A549 (cell line): ENCODE data around the gene SCN5A. TPM values are rescaled to one million over a fixed set of nuclear protein-coding genes. Genes with fewer than 3 reads are reported as not detected.

Experiments
- ATAC-seq, 2 experiments: fragments of 200-7000 bp in 1 of 2; fragments of >200 bp in 1 of 2; cut with Nextera tagmentation in 1 of 2; cut with Tn5 transposase in 1 of 2; 3 replicates each; pipeline versions ENCODE4 v1.8.0 to v1.9.1; 2018 to 2020; ENCODE audit warnings: mild to moderate bottlenecking in 1 of 2, moderate library complexity in 1 of 2
- CTCF ChIA-PET: fragments of 300-600 bp; sonication (Branson Sonifier 250); formaldehyde crosslinking; extraction: SDS; loops from one replicate; lab custom pipeline; 2021; ENCODE audit warnings: antibody characterized with exemption, inconsistent platforms; lab: Yijun Ruan, JAX
- POLR2A ChIA-PET: fragments of 350-600 bp; formaldehyde crosslinking; extraction: SDS; loops from one replicate; lab custom pipeline; 2021; ENCODE audit warnings: antibody characterized with exemption, inconsistent platforms; lab: Yijun Ruan, JAX
- DNase-seq, 2 experiments: peaks; one replicate each; pipeline versions ENCODE4 v3.0.0 to v3.0.0-alpha.2; 2011 to 2016; ENCODE audit warnings: low read depth in 1 of 2, low spot score in 1 of 2
- FAIRE-seq: peaks from 2 replicates; lab custom pipeline; 2011; peaks lifted over from hg19 to GRCh38; lab: Jason Lieb, UNC
- H3K27ac ChIP-seq, 2 experiments: fragments of >200 bp; sonication (Bioruptor Twin); formaldehyde crosslinking; 3 replicates each; pipeline ENCODE4 v1.5.1; 2016 to 2017
- H3K4me1 ChIP-seq: fragments of >200 bp; sonication (Bioruptor Twin); formaldehyde crosslinking; 3 replicates; pipeline ENCODE4 v1.6.1; 2016
- H3K4me2 ChIP-seq: fragments of >200 bp; sonication (Bioruptor Twin); formaldehyde crosslinking; 3 replicates; pipeline ENCODE4 v1.6.1; 2016
- H3K4me3 ChIP-seq: fragments of >200 bp; sonication (Bioruptor Twin); formaldehyde crosslinking; 3 replicates; pipeline ENCODE4 v1.5.1; 2016
- H3K9me3 ChIP-seq: fragments of >200 bp; sonication (Bioruptor Twin); formaldehyde crosslinking; 3 replicates; pipeline ENCODE4 v1.6.1; 2016
- ATOH8 ChIP-seq: fragments of 250-450 bp; sonication (Bioruptor Pico); IDR thresholded peaks from 2 replicates; pipeline ENCODE4 v1.5.0; 2020; ENCODE audit warnings: low read depth, mild to moderate bottlenecking, moderate library complexity
- BCL3 ChIP-seq: fragments of >200 bp; sonication (Bioruptor Twin); formaldehyde crosslinking; IDR thresholded peaks from 3 replicates; pipeline ENCODE4 v1.6.1; 2016
- CBX8 ChIP-seq: fragments of 200-600 bp; sonication (generic); IDR thresholded peaks from 2 replicates; pipeline ENCODE4 v1.6.1; 2016
- CEBPB ChIP-seq, 2 experiments: fragments of >200 bp in 1 of 2; sonication (Bioruptor Twin) in 1 of 2; formaldehyde crosslinking in 1 of 2; IDR thresholded peaks; 2 replicates each; pipeline ENCODE4 v1.6.1; 2012 to 2016
- CHD2 ChIP-seq: fragments of 150-350 bp; IDR thresholded peaks from 2 replicates; pipeline ENCODE4 v1.6.1; 2014; ENCODE audit warnings: low read length; ENCODE audit not compliant: partially characterized antibody
- CHD4 ChIP-seq: fragments of 200-600 bp; sonication (generic); IDR thresholded peaks from 2 replicates; pipeline ENCODE4 v1.6.1; 2016; ENCODE audit warnings: antibody characterized with exemption, mild to moderate bottlenecking, borderline replicate concordance
- E2F6 ChIP-seq: IDR thresholded peaks from 2 replicates; pipeline ENCODE4 v1.6.1; 2012; ENCODE audit warnings: low read depth, borderline replicate concordance
- EHMT2 ChIP-seq: fragments of 200-600 bp; sonication (generic); IDR thresholded peaks from 2 replicates; pipeline ENCODE4 v1.6.1; 2016; ENCODE audit warnings: antibody characterized with exemption, low read depth, mild to moderate bottlenecking, moderate library complexity
- ELK1 ChIP-seq: fragments of 150-350 bp; IDR thresholded peaks from 2 replicates; pipeline ENCODE4 v1.6.1; 2014; ENCODE audit warnings: low read depth, mild to moderate bottlenecking, low read length
- FOSB ChIP-seq: fragments of 250-450 bp; sonication (Bioruptor Pico); IDR thresholded peaks from 2 replicates; pipeline ENCODE4 v1.5.0; 2020; ENCODE audit warnings: mild to moderate bottlenecking, moderate library complexity
- FOSL2 ChIP-seq, 2 experiments: fragments of 450-650 bp in 1 of 2; fragments of >200 bp in 1 of 2; sonication (Bioruptor Twin) in 1 of 2; formaldehyde crosslinking; IDR thresholded peaks; 2 replicates each; pipeline versions ENCODE4 v1.5.0 to v1.6.1; 2016 to 2020; ENCODE audit warnings: mild to moderate bottlenecking in 1 of 2, moderate library complexity in 1 of 2
- FOXS1 ChIP-seq: fragments of 250-450 bp; sonication (Bioruptor Pico); IDR thresholded peaks from 2 replicates; pipeline ENCODE4 v1.5.0; 2020; ENCODE audit warnings: mild to moderate bottlenecking, moderate library complexity
- GATA3 ChIP-seq: IDR thresholded peaks from 2 replicates; pipeline ENCODE4 v1.6.1; 2012; ENCODE audit warnings: borderline replicate concordance
- HDAC2 ChIP-seq: fragments of 200-600 bp; sonication (generic); IDR thresholded peaks from 2 replicates; pipeline ENCODE4 v1.6.1; 2016
- HEYL ChIP-seq: fragments of 250-450 bp; sonication (Bioruptor Pico); IDR thresholded peaks from 2 replicates; pipeline ENCODE4 v1.8.0; 2021; ENCODE audit warnings: mild to moderate bottlenecking, moderate library complexity
- HOXA7 ChIP-seq: fragments of 250-450 bp; sonication (Bioruptor Pico); IDR thresholded peaks from 2 replicates; pipeline ENCODE4 v1.5.0; 2020; ENCODE audit warnings: mild to moderate bottlenecking, moderate library complexity
- JUNB ChIP-seq: fragments of >200 bp; sonication (Bioruptor Twin); formaldehyde crosslinking; IDR thresholded peaks from 2 replicates; pipeline ENCODE4 v1.6.1; 2016
- KDM5A ChIP-seq: fragments of 200-600 bp; sonication (generic); IDR thresholded peaks from 2 replicates; pipeline ENCODE4 v1.6.1; 2016; ENCODE audit warnings: antibody characterized with exemption, mild to moderate bottlenecking
- MAZ ChIP-seq: fragments of 150-350 bp; IDR thresholded peaks from 2 replicates; pipeline ENCODE4 v1.6.1; 2014; ENCODE audit warnings: antibody characterized with exemption, low read depth, low read length, borderline replicate concordance
- PBX3 ChIP-seq: IDR thresholded peaks from 2 replicates; pipeline ENCODE4 v1.6.1; 2012
- PHF8 ChIP-seq: fragments of 200-600 bp; sonication (generic); IDR thresholded peaks from 2 replicates; pipeline ENCODE4 v1.6.1; 2016; ENCODE audit warnings: low read depth, mild to moderate bottlenecking, antibody characterized with exemption, moderate library complexity, borderline replicate concordance
- RAD21 ChIP-seq, 2 experiments: fragments of >200 bp in 1 of 2; sonication (Bioruptor Twin) in 1 of 2; formaldehyde crosslinking in 1 of 2; IDR thresholded peaks in 1 of 2; conservative IDR thresholded peaks in 1 of 2; 2 replicates in 1 of 2; 3 replicates in 1 of 2; pipeline ENCODE4 v1.6.1; 2012 to 2018; ENCODE audit warnings: inconsistent platforms in 1 of 2
- RFX5 ChIP-seq: fragments of 450-650 bp; IDR thresholded peaks from 2 replicates; pipeline ENCODE4 v1.7.1; 2014; ENCODE audit warnings: antibody characterized with exemption, mild to moderate bottlenecking, moderate library complexity
- RNF2 ChIP-seq: fragments of 200-600 bp; sonication (generic); IDR thresholded peaks from 2 replicates; pipeline ENCODE4 v1.6.1; 2016; ENCODE audit warnings: low read depth, mild to moderate bottlenecking, antibody characterized with exemption, moderate library complexity, borderline replicate concordance
- SMC3 ChIP-seq: fragments of >200 bp; sonication (Bioruptor Twin); formaldehyde crosslinking; IDR thresholded peaks from 3 replicates; pipeline ENCODE4 v1.6.1; 2018; ENCODE audit warnings: inconsistent platforms
- TFCP2L1 ChIP-seq: fragments of 250-450 bp; sonication (Bioruptor Pico); IDR thresholded peaks from 2 replicates; pipeline ENCODE4 v1.5.0; 2021; ENCODE audit warnings: mild to moderate bottlenecking
- ZFP36 ChIP-seq: fragments of 450-650 bp; IDR thresholded peaks from 2 replicates; pipeline ENCODE4 v1.6.1; 2014; ENCODE audit warnings: borderline replicate concordance; ENCODE audit not compliant: partially characterized antibody
- ZNF302 ChIP-seq: fragments of 250-450 bp; sonication (Bioruptor Pico); IDR thresholded peaks from 2 replicates; pipeline ENCODE4 v1.9.0; 2021; ENCODE audit warnings: inconsistent platforms, mild to moderate bottlenecking, moderate library complexity
- WGBS: methylation state at CpG from one replicate; pipeline ENCODE4 v1.1.6; 2017; ENCODE audit errors: missing lambda C conversion rate; 5-methylcytosine and 5-hydroxymethylcytosine counted together
- polyA plus RNA-seq, 4 experiments: library from polyadenylated mRNA; depleted of rRNA in 3 of 4; stranded (reverse); fragments of >200 nt; fragmentation: RNase III in 1 of 4; extraction: RNeasy Plus Mini Kit Qiagen cat#74134 plus additional on column Dnase treatment in 1 of 4; gene quantifications; 2 replicates in 3 of 4; 3 replicates in 1 of 4; pipeline ENCODE4 v1.2.3, GENCODE V29; 2011 to 2017

Gene SCN5A
- polyA plus RNA-seq, 2 of the 4 experiments (the other 2 are of a cell fraction): 0.09 to 0.19 TPM

GRCh38 chr3:38616111-38616510 lies 33.4 kb downstream of the SCN5A start:
- no peak for FAIRE-seq
- Histone ChIP-seq H3K4me2 (no peak overlapping the region), H3K4me3 (no peak overlapping the region), H3K9me3 (no peaks in the 10 kb centered on the region), H3K4me1 (no peaks in the 10 kb centered on the region), H3K27ac (no peak overlapping the region)
- TF ChIP-seq JUNB (no peak), RFX5 (no peak), SMC3 (no peak), ELK1 (no peak), RAD21 (conservative IDR thresholded peaks at IDR 0.05 in 1 of 2, IDR thresholded peaks at IDR 0.05 in 1 of 2) (no peak), CHD4 (no peak), KDM5A (no peak), FOSL2 (IDR thresholded peaks at IDR 0.05) (no peak), FOSL2 (CRISPR knock-in tag; IDR thresholded peaks at IDR 0.05) (no peak), PBX3 (no peak), PHF8 (no peak), HDAC2 (no peak), CEBPB (IDR thresholded peaks at IDR 0.05) (no peak), MAZ (no peak), HEYL (CRISPR knock-in tag) (no peak), ZFP36 (no peak), FOSB (CRISPR knock-in tag) (no peak), TFCP2L1 (no peak), E2F6 (no peak), ZNF302 (CRISPR knock-in tag) (no peak)
- CTCF ChIA-PET: interaction anchor here (1.2 kb wide), 1 partner anchor 10 kb away, joined by 3 read pairs; no protein-coding TSS in a partner anchor
- 8% methylated on average over 1 of the region's 1 CpG for WGBS
- POLR2A ChIA-PET: no interaction called here
- no peak; a peak in 1 of 6 replicates for ATAC-seq
- no peak for DNase-seq

GRCh38 chr3:38614651-38615352 lies 34.7 kb downstream of the SCN5A start:
- DNase-seq (no peak), ATAC-seq (no peak), FAIRE-seq (no peak)
- Histone ChIP-seq H3K9me3 (no peaks in the 10 kb centered on the region), H3K4me3 (no peak overlapping the region), H3K27ac (no peak overlapping the region), H3K4me2 (no peak overlapping the region), H3K4me1 (no peaks in the 10 kb centered on the region)
- CTCF ChIA-PET: interaction anchor here (1.0 to 1.2 kb wide), 2 partner anchors 11 to 134 kb away, joined by 3 read pairs; no protein-coding TSS in a partner anchor
- POLR2A ChIA-PET: no interaction called here
- no peak for TF ChIP-seq FOXS1 (CRISPR knock-in tag)
- no peak for TF ChIP-seq HOXA7 (CRISPR knock-in tag)
- TF ChIP-seq ATOH8 (CRISPR knock-in tag): no peak
- TF ChIP-seq CHD2: no peak
- TF ChIP-seq BCL3: no peak
- TF ChIP-seq CBX8: no peak
- TF ChIP-seq GATA3: no peak
- no peak for TF ChIP-seq RNF2
- no peak for TF ChIP-seq EHMT2
- WGBS: 39% methylated on average over 8 of the region's 9 CpGs
